KOPT-K1 (cell line): Measurements from ENCODE around the gene OSBPL2.

Experiments used
- H3K27ac ChIP-seq: fragments of 200-600 bp; sonication (generic); 2 replicates; pipeline ENCODE4 v1.5.1; 2016; ENCODE audit warnings: antibody characterized with exemption, mild to moderate bottlenecking, low read depth, low read length; ENCODE audit not compliant: poor library complexity, severe bottlenecking
- H3K36me3 ChIP-seq: fragments of 200-600 bp; sonication (generic); 2 replicates; pipeline ENCODE4 v1.5.1; 2017; ENCODE audit warnings: antibody characterized with exemption, mild to moderate bottlenecking, low read length, moderate library complexity; ENCODE audit not compliant: insufficient read depth
- H3K9me3 ChIP-seq: fragments of 200-600 bp; sonication (generic); 2 replicates; pipeline ENCODE4 v1.5.1; 2017; ENCODE audit warnings: antibody characterized with exemption, low read length, mild to moderate bottlenecking; ENCODE audit not compliant: insufficient read depth, poor library complexity, severe bottlenecking

The OSBPL2 gene

DNA sequence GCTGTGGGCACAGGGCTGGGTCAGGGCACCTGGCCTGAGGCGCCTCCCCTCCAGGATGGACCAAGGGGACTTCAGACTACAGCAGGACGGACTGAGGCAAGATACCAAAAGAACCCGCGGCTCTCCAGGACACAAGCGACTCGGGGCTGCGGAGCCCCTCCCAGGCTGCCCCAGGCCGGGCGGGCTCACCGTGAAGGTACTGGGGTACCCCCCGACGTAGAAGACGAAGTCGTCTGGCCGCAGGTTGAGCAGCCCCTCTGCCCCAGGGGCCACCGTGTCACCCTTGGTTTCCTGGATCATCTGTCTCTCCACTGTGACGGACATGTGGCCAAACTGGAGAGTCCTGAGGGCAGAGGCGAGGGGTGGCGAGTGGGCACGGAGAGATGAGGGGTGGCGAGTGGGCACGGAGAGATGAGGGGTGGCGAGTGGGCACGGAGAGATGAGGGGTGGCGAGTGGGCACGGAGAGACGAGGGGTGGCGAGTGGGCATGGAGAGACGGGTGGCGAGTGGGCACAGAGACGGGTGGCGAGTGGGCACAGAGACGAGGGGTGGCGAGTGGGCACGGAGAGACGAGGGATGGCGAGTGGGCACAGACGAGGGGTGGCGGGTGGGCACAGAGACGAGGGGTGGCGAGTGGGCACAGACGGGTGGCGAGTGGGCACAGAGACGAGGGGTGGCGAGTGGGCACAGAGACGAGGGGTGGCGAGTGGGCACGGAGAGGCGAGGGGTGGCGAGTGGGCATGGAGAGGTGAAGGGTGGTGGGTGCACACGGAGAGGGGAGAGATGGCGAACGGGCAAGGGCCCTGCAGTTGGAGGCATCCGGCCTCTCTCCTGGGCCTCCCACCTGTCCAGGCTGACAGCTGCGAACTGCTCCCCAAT, 75.4 kb downstream of the OSBPL2 start:
- Histone ChIP-seq H3K9me3 (no peaks in the 10 kb centered on the region), H3K27ac (no peak overlapping the region), H3K36me3 (peaks cover 6% of the 10 kb centered on the region; the same call in 1 of the 2 replicates)

DNA sequence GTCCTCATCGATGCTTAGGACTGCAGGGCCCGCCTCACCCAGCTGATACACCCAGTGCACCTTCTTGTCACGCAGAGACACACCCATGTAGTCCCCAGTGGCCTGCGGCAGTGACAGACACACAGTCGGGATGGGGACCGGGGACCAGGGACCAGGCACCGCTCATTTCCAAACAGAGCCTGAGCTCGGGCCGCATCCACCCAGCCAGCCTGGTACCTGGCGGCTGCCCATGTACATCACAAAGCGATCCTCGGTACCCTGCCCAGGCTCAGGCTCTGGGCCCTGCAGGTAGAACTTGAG, 76.0 kb downstream of the OSBPL2 start:
- Histone ChIP-seq H3K9me3 (no peaks in the 10 kb centered on the region), H3K36me3 (peaks cover under 1% of the 10 kb centered on the region; the same call in 1 of the 2 replicates), H3K27ac (no peak overlapping the region)

DNA sequence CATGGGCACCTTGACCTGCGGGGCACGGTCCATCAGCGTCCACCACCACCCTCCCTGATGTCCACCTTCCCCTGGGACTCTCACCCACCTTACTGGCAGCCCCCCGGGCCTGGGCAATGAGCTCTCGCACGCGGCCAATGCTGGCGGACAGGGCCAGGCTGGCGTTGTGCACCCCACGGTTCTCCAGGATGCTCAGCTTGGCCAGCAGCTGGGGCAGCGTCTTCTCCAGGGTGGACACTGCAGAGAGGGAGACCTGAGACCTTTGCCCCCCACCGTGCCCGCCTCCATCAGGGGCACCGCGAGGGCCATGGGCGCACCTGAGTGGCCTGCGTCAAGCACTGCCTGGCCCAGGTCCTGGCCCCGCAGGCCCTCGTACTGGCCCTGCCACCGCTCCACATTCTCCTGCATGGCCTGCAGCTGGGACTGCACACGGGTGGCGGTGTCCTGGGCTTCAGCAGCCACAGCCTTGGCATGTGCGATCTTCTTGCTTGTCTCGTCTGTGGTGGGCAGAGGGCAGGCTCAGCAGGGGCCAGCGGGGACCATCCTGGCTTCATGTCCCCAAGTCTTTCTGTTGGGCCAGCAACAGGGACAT, 76.5 kb downstream of the OSBPL2 start:
- Histone ChIP-seq H3K27ac (no peak overlapping the region), H3K9me3 (no peaks in the 10 kb centered on the region), H3K36me3 (no peaks in the 10 kb centered on the region)

DNA sequence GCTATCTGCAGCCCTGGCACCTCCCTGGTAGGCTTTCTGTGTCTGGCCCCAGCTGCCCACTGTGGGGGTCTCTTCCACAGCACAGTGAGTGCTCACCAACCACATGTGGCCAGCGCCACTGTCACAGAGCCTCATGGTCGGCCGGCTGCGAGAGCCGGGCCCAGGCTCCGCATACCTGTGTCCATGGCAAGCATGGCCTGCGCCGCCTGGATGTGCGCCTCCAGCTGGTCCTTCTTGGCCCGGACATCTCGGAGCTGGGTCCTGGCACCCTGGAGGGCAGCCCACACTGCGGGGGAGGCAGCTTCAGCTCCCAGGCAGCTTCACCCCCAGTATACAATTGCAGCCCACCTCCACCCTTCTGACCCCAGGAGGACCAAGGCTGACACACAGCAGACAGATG, 77.5 kb downstream of the OSBPL2 start:
- Histone ChIP-seq H3K36me3 (no peaks in the 10 kb centered on the region), H3K27ac (no peak overlapping the region), H3K9me3 (no peaks in the 10 kb centered on the region)

DNA sequence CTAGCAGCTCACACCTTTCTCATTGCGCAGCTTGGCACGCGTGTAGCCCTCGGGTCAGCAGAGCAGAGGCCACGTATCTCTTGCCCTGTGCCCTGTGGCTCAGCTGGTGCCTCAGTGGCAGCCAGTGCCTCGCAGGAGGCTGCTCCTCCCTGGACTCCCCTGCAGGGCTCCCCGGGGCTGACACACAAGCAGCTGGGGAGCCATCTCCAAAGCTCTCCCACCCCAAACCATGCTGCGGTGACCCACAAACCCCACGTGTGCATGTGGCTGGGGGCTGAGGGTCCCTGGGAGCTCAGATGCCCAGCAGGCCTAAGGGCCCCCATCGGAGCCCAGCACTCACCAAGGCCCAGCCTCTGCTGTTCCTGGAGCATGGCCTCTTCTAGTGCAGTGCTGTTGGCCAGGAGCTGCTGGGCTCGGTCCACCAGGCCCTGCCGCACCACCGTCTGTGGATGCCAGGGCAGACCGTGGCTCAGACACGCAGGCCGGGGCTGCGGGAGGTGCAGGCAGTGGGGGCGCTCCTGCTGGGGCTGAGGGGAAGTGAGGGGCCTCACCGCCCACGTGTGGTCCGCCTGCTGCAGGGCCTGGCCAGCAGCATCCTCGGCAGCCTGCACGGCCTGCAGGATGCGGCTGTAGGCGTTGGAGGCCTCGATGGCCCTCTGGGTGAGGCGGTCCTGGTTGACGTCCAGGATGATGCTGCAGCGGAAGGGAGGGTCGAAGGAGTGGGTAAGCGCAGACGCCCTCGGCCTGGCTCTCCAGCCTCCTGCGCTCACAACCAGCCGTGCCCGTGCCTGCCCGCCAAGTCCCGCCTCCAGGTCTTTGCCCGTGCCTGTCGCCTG, 78.2 kb downstream of the OSBPL2 start:
- H3K9me3 ChIP-seq = no peaks in the 10 kb centered on the region
- H3K36me3 ChIP-seq = no peaks in the 10 kb centered on the region
- no peak overlapping the region for H3K27ac ChIP-seq

DNA sequence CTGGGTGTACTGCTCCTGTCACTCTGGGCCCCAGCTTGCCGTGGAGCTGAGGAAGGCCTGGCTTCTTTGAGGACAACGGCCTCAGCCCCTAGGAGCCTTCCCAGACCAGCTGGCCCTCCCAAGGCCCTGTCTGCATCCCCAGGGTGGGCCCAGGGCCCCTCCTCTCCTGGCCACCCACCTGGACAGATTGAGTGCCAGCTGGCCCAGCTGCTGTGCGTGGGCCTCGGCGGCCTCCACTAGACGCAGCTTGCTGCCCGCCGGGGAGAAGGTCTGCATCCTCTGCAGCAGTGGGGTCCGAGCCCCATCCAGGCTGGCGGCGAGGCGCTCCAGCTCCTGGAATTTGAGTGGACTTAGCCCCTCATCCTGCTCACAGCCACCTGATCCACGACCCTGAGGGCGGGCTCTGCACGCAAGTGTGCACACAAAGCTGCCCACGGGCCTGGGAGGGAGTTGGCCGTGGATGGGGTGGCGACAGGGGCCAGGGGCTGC, 78.9 kb downstream of the OSBPL2 start:
- H3K27ac ChIP-seq = no peak overlapping the region
- H3K9me3 ChIP-seq = no peaks in the 10 kb centered on the region
- no peaks in the 10 kb centered on the region for H3K36me3 ChIP-seq

DNA sequence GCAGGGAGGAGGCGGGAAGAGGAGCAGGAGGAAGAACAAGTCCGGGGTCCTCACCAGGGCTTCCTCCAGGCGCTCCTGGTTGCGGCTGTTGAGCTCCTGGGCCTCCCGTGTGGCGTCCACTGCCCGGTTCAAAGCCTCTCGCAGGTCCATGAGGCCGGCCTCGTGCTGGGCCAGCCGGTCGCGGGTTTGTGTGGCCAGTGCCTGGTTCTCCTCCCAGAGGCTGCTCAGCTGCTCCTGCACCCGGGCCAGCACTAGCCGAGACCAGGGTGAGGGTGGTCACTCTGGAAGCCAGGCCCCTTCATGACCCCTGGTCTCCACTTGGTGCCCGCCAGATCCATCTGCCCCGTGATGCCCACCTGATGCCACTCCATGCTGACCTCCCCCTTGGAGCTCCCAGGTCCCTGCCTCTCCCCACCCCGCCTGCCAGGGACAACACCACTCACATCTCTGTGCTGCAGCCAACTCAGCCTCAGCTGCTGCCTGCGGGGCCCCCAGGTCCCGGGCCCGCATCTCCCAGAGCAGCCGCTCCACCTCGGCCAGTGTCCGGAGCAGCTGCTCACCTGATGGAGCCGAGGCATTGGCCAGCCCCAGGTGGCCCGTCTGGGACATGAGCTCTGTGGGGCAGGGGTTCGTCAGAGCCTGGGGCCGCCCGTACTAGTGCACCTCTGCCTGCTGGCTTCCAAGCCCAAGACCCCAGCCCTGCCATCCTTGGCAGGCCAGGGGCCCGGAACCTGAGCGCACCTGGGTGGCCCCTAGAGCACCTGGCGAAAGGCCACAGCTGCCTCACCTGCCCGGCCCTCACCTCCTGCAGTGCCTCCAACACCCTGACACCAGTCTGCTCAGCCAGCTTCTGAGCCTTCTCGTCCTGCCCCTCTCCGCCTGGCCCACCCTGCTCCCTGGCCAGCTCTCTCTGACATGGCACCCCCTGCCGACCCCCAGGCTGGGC, 80.4 kb downstream of the OSBPL2 start:
- H3K36me3 ChIP-seq = no peaks in the 10 kb centered on the region
- no peak overlapping the region for H3K27ac ChIP-seq

DNA sequence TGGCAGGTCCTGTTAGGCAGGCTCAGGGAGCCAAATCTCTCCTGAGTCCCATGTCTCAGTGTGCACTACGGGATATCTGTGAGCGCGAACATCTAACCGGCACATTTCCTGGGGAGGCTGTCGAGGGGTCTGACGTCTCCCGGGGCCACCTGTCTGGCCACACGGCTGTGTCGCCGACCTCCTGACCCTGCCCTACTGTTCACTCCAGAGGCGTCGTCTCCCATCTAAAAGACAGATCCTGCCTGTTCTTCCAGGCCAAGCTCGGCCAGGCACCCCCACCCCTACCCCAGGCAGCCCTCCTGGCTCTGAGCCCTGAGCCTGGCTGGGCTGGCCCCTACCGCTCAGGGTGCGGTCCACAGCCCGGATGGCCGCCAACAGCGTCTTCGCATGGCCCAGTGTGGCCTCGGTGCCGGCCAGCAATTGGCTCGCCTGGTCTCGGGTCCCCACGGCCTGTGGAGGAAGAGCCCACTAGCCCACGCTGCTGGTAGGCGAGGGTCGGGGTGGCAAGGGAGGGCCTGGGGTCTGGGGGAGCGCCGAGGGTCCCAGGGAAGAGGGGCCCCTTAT, 81.1 kb downstream of the OSBPL2 start:
- no peaks in the 10 kb centered on the region for H3K9me3 ChIP-seq
- H3K36me3 ChIP-seq = no peaks in the 10 kb centered on the region
- H3K27ac ChIP-seq = no peak overlapping the region

More for the DNA sequence above, 80.4 kb downstream of the OSBPL2 start:
- no peaks in the 10 kb centered on the region for H3K9me3 ChIP-seq

DNA sequence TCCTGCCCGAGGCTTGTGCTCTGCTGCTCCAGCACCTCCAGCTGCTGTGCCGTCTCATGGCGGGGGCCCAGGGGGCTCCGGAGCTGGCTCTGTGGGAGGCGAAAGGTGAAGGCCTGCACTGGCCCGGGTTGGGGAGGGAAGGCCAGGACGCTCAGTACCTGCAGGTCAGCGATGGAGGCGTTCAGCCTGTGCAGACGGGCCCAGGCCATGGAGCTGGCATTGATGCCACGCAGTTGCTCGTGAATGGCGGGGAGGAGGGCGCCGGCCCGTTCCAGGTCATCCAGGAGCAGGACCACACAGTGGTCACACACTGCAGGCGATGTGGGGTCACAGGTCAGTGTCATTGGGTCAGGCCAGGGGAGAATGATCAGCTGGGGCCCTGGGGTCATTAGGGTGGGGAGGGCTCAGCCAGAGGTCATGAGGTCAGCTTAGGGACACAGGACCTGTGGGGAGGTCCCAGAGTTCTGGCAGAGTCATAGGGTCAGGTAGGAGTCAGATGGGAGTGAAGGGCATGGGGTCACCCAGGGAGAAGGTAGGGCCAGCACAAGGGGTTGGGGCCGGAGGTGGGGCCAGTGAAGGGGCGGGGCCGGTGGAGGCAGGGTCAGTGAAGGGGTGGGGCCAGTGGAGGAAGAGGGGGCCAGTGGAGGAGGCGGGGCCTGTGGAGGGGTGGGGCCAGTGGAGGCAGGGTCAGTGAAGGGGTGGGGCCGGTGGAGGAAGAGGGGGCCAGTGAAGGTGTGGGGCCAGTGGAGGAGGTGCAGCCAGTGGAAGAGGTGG, 82.4 kb downstream of the OSBPL2 start:
- Histone ChIP-seq H3K27ac (no peak overlapping the region), H3K36me3 (no peaks in the 10 kb centered on the region), H3K9me3 (no peaks in the 10 kb centered on the region)

DNA sequence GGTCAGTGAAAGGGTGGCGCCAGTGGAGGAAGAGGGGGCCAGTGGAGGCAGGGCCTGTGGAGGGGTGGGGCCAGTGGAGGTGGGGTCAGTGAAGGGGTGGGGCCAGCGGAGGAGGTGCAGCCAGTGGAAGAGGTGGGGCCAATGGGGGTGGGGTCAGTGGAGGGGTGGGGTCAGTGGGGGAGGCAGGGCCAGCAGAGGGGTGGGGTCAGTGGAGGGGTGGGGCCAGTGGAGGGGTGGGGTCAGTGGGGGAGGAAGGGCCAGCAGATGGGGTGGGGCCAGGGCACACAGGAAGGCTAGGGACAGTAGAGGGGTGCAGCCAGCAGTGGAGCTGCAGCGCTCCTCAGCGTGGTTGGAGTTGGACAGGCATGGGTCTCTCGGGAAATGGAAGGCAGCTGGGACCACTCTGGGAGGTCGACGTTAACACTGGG, 83.2 kb downstream of the OSBPL2 start:
- Histone ChIP-seq H3K27ac (no peak overlapping the region), H3K9me3 (no peaks in the 10 kb centered on the region), H3K36me3 (no peaks in the 10 kb centered on the region)

DNA sequence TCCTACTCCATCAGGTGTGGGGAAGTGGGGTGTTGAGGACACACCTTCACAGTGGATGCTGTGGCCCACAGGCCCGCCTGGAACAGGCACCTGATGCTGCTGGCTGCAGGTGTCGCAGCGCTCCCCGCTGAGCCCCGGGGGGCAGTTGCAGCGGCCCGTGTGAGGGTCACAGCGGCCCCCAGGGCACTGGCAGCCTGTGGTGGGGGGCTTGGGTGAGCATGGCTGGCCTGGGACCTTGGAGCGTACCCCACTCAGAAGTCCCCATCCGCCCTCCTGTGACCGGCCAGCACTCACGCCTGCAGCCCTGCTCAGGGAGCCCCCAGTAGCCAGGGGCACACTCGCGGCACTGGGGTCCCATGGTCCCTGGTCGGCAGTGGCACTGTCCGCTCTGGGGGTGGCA, 83.7 kb downstream of the OSBPL2 start:
- Histone ChIP-seq H3K27ac (no peak overlapping the region), H3K36me3 (no peaks in the 10 kb centered on the region), H3K9me3 (no peaks in the 10 kb centered on the region)

DNA sequence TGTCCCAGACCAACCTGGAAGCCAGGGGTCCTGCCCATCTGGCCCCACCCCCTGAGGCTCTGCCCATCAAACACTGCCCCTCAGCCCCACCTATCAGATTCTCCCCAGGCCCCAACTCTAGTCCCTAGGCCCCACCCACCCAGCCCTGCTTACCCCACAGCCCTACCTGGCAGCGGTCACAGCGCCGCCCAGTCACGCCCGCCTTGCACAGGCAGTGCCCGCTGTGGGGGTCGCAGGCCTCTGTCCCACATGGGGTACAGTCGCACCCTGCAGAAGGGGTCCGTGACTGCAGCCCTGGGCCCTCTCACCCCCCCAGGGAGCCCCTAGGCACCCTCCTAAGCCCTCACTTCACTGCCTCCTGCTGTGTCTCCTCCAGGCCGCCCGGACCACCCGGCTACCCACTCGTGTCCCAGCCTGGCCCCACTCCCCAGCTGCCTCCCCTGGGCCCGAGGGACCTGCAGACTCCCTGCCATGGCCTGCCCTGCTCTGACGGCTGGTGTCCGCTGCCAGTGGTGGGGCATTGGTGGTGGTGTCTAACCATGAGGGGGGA, 84.2 kb downstream of the OSBPL2 start:
- Histone ChIP-seq H3K9me3 (no peaks in the 10 kb centered on the region), H3K36me3 (no peaks in the 10 kb centered on the region), H3K27ac (no peak overlapping the region)

DNA sequence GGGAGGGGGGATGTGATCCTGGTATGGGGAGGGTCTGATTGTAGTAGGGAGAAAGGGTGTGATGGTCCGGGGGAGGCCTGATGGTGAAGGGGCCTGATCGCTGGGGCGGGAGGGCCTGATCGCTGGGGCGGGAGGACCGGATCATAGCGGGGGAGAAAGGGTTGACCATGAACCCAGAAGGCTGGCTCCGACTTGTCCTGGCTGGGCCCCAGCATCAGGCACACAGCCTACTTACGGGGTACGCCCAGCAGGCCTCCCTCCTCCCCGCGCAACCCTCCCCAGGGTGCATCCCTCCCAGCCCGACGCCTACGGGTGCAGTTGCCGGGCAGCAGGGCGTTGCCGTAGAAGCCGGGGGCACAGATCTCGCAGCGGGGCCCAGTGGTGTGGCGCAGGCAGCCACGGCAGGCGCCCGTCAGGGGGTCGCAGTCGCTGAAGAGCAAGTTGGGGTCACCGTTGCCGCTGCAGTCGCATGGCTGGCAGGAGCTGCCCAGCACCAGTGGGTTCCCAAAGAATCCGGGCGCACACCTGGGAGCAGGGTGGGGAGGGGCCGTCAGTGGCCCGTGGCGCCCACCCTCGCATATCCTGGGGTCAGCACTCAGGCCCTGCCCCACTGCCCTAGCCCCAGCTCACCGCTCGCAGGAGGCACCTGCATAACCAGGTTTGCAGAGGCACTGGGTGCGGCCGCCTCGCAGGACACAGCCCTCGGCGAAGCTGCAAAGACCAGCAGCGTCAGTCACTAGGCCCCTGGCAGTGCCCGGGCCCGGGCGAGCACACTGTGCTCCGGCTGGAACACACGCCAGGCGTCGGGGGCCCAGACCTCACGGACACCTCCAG, 85.0 kb downstream of the OSBPL2 start:
- H3K27ac ChIP-seq = no peak overlapping the region

More for the DNA sequence above, 85.0 kb downstream of the OSBPL2 start:
- Histone ChIP-seq H3K36me3 (no peaks in the 10 kb centered on the region), H3K9me3 (no peaks in the 10 kb centered on the region)
